Stimulated activated CD8-positive, alpha-beta memory T cell treated with anti-CD3 and anti-CD28 coated beads, Interleukin-7, amount 100 ng/mL, for 24 hours (primary cell): ENCODE measurements around the gene FBN1.

Experiments
- DNase-seq: peaks from one replicate; pipeline ENCODE4 v3.0.0-alpha.2; 2020; ENCODE audit warnings: low read depth

FBN1 gene

DNA sequence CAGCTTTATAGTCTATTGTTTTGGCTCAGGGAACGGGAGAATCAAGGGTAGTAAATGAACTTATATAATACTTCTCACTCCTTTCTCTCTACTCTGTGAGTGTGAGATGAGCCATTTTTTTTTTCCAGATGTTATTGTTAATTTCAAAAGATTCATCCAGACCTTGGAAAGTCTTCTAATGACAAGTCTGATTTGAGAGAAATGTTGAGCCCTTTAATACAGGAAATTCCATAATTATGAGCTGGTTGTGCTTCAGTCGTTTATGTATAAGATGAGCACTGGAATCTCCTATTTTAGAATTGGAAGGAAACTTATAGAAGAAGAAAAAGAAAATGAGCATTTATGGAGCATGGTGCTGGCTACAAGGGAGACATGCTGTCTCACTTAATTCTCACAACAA, 92.0 kb downstream of the FBN1 start:
- DNase-seq, result no peak

DNA sequence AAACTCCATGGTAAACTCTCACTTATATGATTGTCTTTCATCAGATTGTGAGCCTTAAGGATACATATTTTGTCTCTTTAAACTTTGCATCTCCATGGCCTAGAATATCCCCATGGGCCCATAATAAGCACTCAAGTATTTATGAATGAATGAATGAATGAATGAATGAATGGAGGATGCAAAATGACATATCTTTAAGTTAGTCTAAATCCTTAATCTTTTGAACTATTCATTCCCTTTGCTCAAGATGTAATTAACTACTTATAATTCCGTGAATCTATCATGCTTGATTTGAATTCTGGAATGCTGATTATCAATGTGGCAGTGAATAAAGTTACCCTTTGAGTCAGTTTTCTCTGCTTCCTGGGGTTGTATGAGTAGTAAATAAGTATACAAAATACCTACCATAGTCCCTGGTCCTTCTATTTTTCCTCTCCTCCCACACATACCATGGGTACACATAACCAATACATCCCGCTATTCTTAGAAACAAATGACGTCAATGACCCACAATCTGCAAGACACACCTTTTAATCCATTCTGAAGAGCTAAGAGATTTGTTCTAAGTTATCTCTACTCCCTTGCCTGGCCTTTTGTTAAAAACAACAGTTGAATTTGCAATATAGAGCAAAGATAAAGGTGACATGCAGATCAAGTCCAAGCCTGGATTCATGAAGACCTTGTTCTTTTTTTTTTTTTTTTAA, 94.5 kb downstream of the FBN1 start:
- no peak for DNase-seq

DNA sequence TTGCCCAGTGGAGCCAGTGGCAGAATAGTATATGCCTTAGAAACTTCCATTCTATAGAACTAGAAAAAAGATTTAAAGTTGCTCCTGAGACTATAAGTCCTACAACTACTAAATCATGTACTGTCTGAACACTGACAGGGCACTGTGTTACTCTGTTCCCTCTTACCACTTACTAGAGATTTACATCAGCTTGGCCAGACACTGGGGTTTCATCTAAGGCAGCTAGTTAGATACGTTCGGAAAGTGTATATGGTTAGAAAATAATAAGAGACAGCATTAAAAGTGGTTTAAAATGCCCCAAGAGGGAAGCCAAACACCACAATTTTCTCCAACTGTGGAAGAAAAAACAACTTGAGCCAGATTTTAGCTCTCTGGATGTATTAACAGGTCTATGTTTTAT, 97.1 kb downstream of the FBN1 start:
- no peak for DNase-seq

- no peak for DNase-seq
These were observed 98.2 kb downstream of the FBN1 start for GRCh38 chr15:48547286-48547685.

DNA sequence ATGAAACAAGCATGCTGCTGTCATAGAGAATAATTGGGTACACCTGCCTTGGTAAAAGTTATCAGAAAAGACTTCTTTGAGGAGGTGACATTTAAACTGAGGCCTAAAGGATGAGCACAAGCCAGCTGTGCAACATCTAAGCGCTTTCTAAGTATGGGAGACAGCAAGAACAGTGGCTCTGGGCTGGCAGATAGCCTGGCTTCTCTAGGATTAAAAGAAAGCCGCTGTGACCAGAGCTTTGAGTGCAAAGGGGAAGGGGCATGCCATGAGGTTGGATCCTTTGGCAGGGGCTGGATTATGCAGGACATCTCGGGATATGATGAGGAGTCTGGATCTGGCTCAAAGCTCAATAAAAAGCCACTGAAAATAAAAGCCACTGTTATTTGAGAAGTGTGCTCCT, 99.2 kb downstream of the FBN1 start:
- no peak for DNase-seq

DNA sequence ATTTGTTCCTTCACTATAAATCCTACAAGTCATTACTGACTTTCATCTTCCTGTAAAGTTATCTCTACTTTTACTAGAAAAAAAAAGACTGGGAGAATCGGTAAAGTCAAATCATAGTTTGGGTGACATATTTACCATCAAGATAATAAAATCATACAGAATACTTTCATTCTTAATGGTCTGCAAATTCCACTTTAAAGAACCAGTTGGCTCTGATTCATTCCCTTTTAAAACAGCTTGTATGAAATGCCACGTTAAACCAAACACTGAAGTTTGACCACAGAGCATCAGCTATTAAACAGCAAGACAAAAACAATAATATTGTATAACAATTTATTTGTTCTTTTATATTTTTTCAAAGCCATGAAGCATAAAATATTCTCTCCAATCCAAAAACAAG, 100.7 kb downstream of the FBN1 start:
- no peak for DNase-seq

GRCh38 chr15:48541341-48542278, 103.9 kb downstream of the FBN1 start:
- DNase-seq, result no peak

DNA sequence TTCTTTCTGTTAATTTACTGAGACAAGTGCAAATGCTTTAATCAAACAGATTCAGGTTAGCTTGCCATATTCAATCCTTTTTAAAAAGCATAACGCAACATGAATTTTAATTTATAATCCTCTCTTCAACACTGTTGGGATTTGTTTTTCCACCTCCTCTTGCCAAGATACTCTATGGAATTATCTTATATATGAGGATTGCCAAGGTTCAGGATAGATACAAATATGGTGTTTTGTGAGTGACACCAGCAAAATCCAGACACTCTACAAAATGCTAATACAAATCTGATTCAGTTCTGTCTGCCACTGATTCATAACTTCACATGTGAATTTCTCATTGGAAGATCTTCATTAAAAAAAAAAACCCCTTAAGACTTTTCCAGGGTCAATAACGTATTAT, 104.8 kb downstream of the FBN1 start:
- DNase-seq, result no peak

DNA sequence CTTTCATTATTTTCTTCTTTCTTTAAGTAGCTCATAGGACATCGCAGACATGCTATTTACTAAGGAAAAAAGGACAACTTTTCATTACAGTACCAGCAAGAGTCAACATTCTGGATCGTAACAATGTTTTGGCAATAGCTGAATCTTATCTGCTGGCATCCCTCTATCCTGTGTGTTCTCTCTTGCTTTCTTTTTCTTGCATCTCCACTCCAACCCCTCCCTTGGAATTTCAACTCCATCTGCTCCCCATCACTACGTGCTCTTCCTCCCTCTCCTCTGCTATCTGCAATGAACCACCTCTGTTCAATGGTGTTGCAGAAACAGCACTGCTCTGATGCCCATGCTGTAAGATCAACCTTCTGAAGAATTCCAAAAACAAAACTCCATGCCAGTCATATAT, 106.6 kb downstream of the FBN1 start:
- no peak for DNase-seq

DNA sequence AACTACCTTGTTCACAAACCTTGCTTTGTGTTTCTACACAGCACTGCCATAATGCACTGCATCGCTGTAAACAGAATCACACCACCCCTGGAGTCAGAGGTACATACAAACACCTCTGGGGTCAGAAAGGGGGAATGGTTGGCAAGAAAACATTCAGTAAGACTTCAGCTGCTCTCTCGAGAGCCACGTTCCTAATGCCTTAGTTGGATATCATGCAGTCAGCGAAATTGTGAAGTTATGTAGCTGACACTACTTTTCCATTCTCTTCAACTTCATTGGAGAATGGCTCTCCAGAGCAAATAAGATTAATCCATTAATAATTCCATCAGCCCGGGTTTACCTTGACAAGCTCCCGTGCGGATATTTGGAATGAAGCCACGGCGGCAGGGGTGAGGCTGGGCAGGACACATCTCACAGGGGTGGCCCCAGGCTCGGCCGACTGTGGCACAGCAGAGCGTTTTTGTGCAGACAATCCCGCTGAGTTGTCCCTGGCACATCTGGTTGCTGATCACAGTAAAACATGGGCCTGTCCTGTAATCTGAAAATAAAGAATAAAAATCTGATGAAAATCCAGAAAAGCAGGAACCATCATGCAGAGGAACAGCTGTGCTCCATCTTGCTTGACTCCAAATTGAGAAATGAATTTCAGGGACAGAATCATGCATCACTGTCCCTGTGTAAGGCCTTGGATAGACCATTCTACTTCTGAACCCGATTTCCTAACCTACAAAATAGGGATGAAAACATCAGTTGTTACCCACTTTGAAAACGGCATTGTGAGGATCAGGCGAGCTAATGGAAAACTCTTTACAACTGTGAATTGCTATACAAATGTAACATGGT, 108.0 kb downstream of the FBN1 start:
- DNase-seq, result no peak

DNA sequence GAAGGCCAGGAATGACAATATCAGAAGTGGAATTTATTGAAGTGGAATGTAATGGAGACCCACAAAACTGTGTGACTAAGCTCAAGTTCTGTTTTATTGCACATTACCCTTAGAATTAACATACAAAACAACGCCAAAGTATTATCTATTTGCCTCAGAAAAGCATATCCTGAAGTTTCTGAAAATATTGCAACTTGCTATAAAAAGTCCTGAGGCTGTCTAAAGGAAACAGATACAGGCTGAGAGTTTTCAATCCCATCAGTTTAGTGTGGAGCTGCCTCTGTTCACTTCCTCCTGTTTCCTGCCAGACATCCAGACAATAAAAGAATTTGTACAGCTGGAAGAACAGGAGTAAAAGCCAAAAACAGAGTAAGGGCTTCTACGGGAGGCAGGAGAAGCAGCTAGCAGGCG, 108.8 kb downstream of the FBN1 start:
- DNase-seq, result no peak

DNA sequence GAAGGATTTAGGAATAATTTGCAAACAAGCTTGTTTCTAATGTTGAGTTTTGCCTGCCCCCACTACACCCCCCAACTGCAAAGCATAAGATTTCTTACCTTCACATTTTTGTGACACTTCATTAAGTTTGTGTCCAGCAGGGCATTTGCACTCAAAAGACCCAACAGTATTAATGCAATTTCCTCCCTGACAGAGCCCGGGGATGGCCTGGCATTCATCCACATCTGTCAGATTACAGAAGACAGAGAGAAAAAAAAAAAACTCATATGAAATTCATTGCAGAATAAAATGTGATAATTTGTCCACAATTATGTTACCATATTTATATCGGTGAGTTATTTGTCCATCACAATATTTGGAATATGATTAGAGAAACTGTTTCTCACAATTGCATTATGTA, 111.5 kb downstream of the FBN1 start:
- no peak for DNase-seq

GRCh38 chr15:48532946-48533345, 112.6 kb downstream of the FBN1 start:
- DNase-seq, result no peak

GRCh38 chr15:48530528-48530927, 115.0 kb downstream of the FBN1 start:
- no peak for DNase-seq

- no peak for DNase-seq
These were observed 116.6 kb downstream of the FBN1 start for GRCh38 chr15:48528921-48529320.

DNA sequence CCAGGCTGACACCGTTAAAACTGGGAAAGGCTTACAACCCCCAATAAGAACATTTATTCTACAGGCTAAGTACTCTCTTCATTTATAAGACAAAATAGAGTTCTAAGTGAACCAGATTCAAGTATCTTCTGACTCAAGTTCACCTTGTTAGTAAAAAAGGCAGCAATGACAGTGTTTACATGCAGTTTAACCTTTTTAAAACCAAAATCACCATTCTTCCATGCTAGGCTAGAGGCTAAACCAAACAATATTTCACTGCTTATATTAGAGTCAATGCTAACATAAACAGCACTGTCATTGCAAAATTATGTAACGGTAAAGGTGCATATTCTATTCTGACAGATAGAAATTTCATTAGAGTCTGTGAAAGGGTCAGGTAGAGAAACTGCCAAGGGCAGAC, 118.0 kb downstream of the FBN1 start:
- DNase-seq, result no peak

DNA sequence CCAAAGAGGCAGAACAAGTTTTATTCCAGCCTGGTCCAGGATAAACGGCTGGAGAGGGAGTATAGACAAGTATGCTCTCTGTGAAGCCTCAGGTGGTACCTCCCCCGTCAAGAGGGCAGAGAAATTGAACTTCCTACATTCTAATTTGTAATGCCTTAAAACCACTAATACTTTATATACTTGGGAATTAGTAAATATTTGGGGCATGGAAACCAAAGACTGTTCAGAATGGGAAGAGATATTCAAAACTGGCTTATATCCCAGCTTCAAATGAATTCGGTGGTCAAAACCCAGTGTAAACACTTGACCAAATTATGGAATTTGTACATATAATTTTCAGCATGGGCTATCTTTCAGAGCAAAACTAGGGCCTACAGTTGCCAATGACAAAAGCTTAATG, 122.6 kb downstream of the FBN1 start:
- DNase-seq, result no peak

DNA sequence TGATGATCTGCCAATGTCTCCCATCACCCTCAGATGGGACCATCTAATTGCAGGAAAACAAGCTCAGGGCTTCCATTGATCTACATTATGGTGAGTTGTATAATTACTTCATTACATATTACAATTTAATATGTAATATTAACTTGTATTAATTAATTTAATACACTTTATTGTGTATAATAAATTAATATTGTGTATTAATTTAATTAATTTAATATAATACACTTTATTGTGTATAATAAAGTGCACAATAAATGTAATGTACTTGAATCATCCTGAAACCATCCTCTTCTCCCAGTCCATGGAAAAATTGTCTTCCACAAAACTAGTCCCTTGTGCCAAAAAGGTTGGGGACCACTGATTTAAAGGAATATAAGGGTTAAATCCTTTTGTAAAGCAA, 123.4 kb downstream of the FBN1 start:
- DNase-seq, result no peak

DNA sequence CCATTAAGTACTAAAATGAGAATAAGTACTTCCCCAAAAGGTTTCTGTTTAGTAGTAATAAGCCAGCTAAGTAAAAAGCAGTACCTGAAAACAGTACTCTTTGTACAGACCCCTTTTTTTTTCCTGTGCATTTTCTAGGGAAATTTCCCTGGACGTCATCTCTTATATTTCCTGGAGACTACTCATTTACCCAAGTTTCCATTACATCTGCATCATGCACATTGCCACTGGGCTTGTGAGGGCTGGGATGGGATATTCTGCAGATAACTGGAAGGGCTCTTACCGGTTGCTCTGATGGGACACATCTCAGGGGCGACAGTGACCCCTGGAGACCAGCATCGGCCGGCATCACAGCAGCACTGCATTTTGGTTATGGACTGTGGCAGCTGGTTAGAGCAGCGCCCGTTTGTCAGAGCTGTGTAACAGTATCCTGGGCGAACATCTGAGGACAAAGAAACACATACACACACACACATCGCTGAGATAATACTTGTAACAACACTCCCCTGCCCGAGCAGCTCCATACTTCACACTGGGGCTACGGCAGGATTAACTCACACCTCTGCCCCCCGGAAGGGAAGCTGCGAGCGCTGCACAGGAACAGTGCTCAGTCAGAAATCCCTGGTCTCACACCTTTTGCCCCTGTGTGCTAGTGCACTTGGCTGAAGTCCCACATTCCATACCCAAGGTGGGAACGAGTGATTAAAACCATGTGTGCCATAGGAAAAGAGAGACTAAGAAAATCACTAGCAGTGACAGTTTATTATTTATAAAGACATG, 124.9 kb downstream of the FBN1 start:
- no peak for DNase-seq

- no peak for DNase-seq
These were observed 129.4 kb downstream of the FBN1 start for GRCh38 chr15:48516121-48516520.

- DNase-seq, result no peak
These were observed 130.0 kb downstream of the FBN1 start for GRCh38 chr15:48515500-48515899.
